GM21825 (cell line): ENCODE measurements around the gene GSTP1.

Source experiments
- ATAC-seq: cut with Tn5 transposase; IDR thresholded peaks from one replicate; pipeline ENCODE4 v1.9.1; 2021; ENCODE audit warnings: mild to moderate bottlenecking, moderate library complexity; ENCODE audit not compliant: unreplicated experiment

The GSTP1 gene

DNA sequence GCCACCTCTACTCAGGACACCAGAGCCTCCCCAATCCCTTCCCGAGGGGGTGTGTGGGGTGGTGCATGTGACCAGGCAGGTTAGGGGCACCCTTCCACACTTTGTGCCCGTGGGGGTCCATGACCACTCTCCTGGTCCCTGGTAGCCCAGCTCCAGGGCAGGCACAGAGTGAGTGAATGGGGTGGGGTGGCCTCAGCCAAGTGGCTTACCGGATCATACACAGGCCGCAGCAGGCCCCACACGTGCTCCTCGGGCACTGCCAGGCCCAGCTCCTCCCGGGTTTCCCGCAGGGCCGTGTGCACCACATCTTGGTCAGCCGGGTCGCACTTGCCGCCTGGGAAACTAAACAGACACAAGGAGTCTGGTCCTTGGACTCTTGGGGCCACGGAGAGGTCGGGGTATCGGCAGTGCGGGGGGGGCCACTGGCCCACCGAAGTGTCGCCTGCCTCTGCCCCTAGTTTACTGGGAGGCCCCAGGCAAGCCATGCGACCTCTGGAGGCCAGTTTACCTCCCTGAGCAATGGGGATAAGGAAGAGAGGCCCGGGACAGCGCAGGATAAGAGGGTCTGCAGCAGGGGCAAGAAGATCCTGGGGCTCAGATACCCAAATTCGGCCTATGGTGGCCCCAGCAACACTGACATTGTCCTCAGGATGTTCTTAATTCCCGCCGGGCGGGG lies 45.2 kb downstream of the GSTP1 start:
- no peak for ATAC-seq

DNA sequence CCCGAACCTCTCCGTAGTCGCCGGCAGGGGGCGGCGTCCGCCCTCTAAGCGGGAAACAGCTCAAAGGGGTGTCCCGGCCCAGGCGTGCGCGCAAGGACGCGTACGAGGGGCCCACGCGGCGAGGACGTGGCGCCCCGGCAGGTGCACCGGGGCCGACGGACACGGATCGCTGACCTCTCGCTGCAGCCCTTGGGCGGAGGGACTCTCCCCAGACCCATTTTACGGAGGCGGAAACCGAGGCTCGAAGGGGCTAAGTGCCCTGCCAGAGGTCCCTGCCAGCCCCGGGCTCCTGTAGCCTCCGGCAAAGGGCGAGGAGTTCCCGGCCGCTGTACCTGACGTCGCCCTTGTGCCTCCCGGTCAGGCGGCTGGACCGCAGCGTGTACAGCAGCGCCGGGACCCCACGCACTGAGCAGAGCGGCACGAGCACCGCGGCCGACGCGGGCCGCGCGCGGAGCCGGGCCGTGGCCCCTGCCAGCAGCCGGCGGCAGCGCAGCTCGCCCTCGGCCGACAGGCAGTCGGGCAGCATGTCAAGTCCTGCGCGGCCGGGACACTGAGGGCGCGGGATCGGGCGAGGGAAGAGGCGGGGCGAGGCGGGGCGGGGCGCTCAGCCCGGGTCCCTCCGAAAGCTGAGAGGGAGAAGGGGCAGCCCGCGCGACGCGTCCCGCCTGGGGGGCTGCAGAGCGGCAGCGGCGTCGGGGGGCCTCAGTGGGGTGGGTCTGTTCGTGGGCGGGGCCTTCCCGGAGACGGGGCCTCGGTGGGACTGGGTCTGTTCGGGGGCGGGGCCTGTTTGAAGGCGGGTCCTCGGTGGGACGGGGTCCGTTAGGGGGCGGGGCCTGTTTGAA lies 46.0 kb downstream of the GSTP1 start, which contains the start of gene NUDT8:
NUDT8 (minus strand) TSS at position 552 of the 842 bp plus-strand sequence; CDS start at position 526, 26 bp downstream.
- ATAC-seq = peak; percentile 43

GRCh38 chr11:67630228-67630942 lies 46.8 kb downstream of the GSTP1 start:
- peak; percentile 73 for ATAC-seq

- no peak for ATAC-seq
Observed at GRCh38 chr11:67630943-67631331, 47.3 kb downstream of the GSTP1 start.

DNA sequence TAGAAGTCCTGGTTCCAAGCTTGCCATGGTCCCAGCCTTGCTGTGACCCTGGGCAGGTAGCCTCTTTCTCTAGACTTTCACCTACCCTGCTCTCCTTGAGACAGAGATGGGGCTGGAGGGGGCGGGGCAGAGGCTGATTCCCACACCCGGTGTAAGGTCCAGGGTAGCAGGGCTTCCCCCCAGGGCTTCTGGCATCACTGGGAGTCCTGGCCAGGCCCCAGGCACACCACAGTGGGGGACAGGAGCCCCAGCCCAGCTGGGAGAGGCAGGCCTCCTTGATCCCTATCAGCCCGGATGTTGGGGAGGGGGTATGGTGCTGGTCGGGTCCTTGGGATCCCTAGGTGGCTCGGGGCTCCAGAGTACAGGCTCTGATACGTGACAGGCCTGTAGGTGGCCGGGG lies 47.8 kb downstream of the GSTP1 start:
- ATAC-seq = no peak

- ATAC-seq = no peak
Observed at GRCh38 chr11:67631853-67632174, 48.2 kb downstream of the GSTP1 start.

- ATAC-seq = no peak
Observed at GRCh38 chr11:67632175-67632981, 48.8 kb downstream of the GSTP1 start.

GRCh38 chr11:67632982-67633755 lies 49.6 kb downstream of the GSTP1 start:
- no peak for ATAC-seq

DNA sequence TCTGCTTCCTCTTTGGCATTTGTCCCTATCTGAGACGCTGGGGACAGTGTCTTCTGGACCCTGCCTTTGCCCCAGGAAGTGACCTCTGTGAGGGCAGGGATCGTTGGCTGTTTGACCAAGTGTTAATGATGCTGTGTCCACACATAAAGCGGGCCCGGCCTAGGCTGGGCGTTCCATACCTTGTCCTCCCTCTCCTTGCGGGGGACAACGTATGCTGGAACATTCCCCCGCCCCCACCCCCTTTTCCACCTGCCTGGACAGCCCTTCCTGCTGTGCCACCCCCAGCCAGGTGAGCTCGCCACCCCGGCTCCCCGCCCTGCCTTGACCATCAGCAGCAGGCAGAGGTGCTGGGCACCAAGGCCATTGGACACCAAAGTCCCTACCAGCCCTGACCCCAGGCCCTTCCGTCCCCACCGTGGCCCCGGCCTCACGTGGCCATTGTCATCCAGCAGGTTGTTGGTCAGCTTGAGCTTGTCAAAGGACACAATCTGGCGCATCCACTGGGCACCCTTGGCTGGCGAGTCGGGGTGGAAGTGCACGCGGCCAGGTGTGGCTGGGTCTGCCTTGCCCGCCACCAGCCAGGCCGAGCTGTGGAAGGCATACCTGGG lies 50.2 kb downstream of the GSTP1 start:
- ATAC-seq = no peak

- ATAC-seq = no peak
Observed at GRCh38 chr11:67634366-67635230, 51.0 kb downstream of the GSTP1 start.

GRCh38 chr11:67635231-67635521 lies 51.6 kb downstream of the GSTP1 start:
- no peak for ATAC-seq
